KOPT-K1 (cell line): ENCODE measurements around the gene BLOC1S2.

Experiments
- H3K27ac ChIP-seq: fragments of 200-600 bp; sonication (generic); 2 replicates; pipeline ENCODE4 v1.5.1; 2016; ENCODE audit warnings: antibody characterized with exemption, mild to moderate bottlenecking, low read depth, low read length; ENCODE audit not compliant: poor library complexity, severe bottlenecking
- H3K36me3 ChIP-seq: fragments of 200-600 bp; sonication (generic); 2 replicates; pipeline ENCODE4 v1.5.1; 2017; ENCODE audit warnings: antibody characterized with exemption, mild to moderate bottlenecking, low read length, moderate library complexity; ENCODE audit not compliant: insufficient read depth
- H3K9me3 ChIP-seq: fragments of 200-600 bp; sonication (generic); 2 replicates; pipeline ENCODE4 v1.5.1; 2017; ENCODE audit warnings: antibody characterized with exemption, low read length, mild to moderate bottlenecking; ENCODE audit not compliant: insufficient read depth, poor library complexity, severe bottlenecking

BLOC1S2 gene

GRCh38 chr10:100265821-100266485, 20.5 kb downstream of the BLOC1S2 start:
- Histone ChIP-seq H3K9me3 (no peaks in the 10 kb centered on the region), H3K36me3 (peaks cover 21% of the 10 kb centered on the region), H3K27ac (no peak overlapping the region)

DNA sequence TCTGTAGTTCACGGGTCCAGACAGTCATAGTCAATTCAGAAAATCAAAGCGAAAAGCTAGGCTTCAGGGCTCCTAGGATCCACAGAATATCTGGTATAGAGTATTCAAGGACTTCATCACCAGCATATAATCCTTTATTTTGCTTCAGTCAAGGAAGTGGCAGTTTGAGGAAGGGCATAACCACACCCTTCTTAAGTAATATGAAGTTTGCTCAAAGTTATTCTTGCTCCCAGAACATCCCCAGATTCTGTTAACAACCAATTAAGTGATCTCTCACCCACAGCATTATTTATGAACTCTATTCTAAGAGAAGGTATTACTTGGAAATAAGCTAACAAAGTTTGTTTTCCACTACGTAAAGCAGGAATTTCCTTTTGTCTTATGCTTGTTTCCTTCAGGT, 32.3 kb downstream of the BLOC1S2 start:
- Histone ChIP-seq H3K9me3 (no peaks in the 10 kb centered on the region), H3K27ac (no peak overlapping the region), H3K36me3 (peaks cover 100% of the 10 kb centered on the region)

DNA sequence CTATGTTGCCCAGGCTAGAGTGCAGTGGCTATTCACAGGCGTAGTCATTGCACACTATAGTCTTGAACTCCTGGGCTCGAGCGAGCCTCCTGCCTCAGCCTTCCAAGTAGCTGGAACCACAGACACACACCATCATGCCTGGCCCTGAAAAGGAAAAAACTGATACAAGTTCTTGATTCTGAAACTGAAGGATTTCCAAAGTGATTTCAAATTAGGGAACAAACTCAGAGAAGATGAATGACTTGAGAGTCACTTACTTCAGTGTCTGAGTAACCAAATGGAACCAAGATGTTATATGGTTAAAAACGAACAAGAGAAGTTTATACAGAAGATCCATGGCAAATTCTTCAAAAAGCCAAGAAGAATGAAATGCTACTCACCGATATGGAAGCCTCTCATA, 33.4 kb downstream of the BLOC1S2 start:
- Histone ChIP-seq H3K27ac (no peak overlapping the region), H3K9me3 (no peaks in the 10 kb centered on the region), H3K36me3 (peaks cover 100% of the 10 kb centered on the region)

GRCh38 chr10:100248820-100249219, 37.7 kb downstream of the BLOC1S2 start:
- peaks cover 99% of the 10 kb centered on the region for H3K36me3 ChIP-seq
- no peaks in the 10 kb centered on the region for H3K9me3 ChIP-seq
- no peak overlapping the region for H3K27ac ChIP-seq

DNA sequence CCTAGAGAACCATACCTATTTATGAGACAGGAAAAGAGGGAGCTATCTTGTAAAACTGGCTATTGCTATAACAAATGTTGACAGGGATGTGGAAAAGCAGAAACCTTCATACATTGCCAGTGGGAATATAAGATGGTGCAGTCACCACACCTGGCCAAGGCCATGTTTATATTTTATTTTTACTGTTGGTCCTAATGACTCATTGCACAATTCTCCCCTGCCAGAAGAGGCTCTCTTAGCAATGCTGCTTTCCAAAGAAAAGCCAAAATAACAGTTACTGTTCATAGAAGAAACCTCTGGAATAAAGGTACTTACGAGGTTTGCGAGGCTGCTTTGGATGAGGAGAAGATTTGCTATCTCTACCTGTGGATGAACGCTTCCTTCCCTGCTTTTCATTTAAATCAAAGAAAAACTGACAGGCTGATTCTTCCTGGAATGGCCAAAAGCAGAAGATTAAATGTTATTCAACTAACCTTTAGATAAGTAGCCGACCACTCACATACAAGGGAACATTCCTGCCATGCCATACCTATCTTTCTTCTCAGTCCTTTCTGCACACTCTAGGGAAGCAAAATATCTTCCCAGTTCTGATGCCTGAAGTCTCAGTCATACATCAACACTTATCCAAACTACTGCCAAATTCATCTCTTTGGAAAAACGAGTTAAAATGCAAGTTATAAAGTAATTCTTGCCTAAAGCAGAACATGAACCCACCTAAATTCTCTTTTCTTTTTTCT, 40.8 kb downstream of the BLOC1S2 start:
- Histone ChIP-seq H3K9me3 (no peaks in the 10 kb centered on the region), H3K27ac (no peak overlapping the region), H3K36me3 (peaks cover 99% of the 10 kb centered on the region)

DNA sequence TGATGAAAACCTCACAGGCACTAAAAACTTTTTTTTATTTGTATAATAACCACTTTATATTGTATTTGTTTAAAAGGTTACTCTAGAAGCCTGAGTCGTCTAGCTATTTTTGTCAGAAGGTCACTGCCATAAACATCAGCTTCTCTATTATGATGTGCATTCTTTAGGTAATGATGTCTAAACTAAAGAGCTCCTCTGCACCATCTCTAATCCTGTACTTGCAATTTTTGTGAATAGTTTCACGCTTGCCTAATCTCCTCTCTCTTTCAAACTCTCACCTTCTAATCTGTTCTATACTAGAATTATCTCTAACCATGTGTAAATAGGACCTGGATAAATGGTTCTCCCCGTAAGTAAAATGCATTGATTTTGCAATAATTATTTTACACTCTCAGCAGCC, 46.6 kb downstream of the BLOC1S2 start:
- Histone ChIP-seq H3K36me3 (peaks cover 97% of the 10 kb centered on the region), H3K27ac (no peak overlapping the region)

GRCh38 chr10:100238429-100238828, 48.1 kb downstream of the BLOC1S2 start:
- Histone ChIP-seq H3K9me3 (no peaks in the 10 kb centered on the region), H3K27ac (no peak overlapping the region), H3K36me3 (peaks cover 97% of the 10 kb centered on the region)

More for the DNA sequence above, 46.6 kb downstream of the BLOC1S2 start:
- no peaks in the 10 kb centered on the region for H3K9me3 ChIP-seq

DNA sequence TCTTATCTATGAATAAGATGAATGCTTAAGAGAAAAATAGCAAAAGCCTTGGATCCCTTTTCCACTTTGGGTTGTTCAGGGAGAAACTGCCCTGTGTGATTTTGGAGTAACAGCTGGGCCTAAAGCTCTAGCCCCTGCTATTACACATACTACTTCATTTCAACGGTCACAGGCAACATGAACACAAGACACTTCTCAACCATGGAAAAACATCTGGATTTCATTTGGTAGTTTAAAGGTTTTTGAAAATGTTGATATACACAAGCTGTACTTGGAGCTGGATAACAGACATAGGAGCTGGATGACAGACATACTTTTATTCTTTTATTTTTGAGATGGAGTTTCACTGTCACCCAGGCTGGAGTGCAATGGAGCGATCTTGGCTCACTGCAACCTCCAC, 54.4 kb downstream of the BLOC1S2 start:
- Histone ChIP-seq H3K36me3 (peaks cover 65% of the 10 kb centered on the region), H3K9me3 (no peaks in the 10 kb centered on the region), H3K27ac (no peak overlapping the region)

DNA sequence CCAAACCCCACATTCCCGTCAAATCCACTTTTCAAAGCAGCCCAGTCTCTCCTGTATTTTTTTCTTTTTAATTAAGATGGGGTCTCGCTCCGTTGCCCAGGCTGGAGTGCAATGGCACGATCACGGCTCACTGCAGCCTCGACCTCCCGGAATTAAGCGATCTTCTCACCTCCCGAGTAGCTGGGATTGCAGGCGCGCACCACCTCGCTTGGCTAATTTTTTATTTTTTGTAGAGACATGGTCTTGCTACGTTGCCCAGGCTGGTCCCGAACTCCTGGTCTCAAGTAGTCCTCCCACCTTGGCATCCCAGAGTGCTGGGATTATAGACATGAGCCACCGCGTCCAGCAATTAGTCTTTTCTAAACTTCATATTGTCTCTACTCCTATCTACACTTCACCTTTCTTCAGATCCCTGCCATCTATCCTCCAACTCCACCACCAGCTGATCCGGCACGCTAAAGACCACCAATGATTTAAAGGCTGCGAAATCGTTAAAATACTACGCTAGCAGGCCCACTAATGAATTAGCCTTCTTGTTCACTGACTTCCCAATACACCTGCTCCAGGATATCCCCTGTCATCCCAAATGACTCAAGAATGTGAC, 56.6 kb downstream of the BLOC1S2 start:
- Histone ChIP-seq H3K9me3 (no peaks in the 10 kb centered on the region), H3K36me3 (peaks cover 50% of the 10 kb centered on the region), H3K27ac (peak overlapping the region; percentile 69)

DNA sequence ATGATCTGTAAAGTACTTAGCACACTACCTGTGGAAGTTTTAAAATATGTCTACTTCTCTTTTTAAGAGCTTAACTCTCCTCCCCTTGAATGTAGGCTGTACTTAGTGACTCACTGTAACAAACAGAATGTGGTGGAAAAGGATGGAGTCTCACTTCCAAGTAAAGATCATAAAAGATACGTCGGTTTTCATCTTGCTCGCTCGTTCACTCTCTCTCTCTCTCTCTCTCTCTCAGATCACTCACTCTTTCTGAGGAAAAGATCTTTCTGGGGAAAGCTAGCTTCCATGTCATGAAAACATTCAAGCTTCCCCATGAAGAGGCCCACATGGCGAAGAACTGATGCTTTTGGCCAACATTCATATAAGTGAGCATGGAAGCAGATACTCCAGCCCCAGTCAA, 62.6 kb downstream of the BLOC1S2 start:
- no peak overlapping the region for H3K27ac ChIP-seq
- no peaks in the 10 kb centered on the region for H3K9me3 ChIP-seq
- peaks cover 65% of the 10 kb centered on the region for H3K36me3 ChIP-seq
